Vagina (tissue), 2 donors: ENCODE measurements around the gene LTO1.
"Not testable (repeated sequence)": the region's sequence is repeated elsewhere in the genome, so short reads cannot be mapped to it uniquely, and the experiment has no call there.

Source experiments
- CTCF ChIP-seq, 3 experiments: fragments of 450-650 bp in 2 of 3; fragments of 200-600 bp in 1 of 3; sonication (generic) in 1 of 3; IDR thresholded peaks; one replicate each; pipeline ENCODE4 v1.5.1; 2017 to 2019; ENCODE audit warnings: antibody characterized with exemption in 3 of 3, mild to moderate bottlenecking in 2 of 3, moderate library complexity in 2 of 3
- POLR2A ChIP-seq, 2 donors: fragments of 450-650 bp; IDR thresholded peaks; one replicate each; pipeline ENCODE4 v1.6.1; 2017; ENCODE audit warnings: antibody characterized with exemption in 2 of 2, mild to moderate bottlenecking in 2 of 2, moderate library complexity in 2 of 2

GRCh38 chr11:69622097-69622681, 53.0 kb downstream of the LTO1 start:
- not testable (repeated sequence) for TF ChIP-seq CTCF, POLR2A (IDR thresholded peaks at IDR 0.05)
